Measurements from ENCODE around the gene TTYH3. TPM values are rescaled to one million over a fixed set of nuclear protein-coding genes. Genes with fewer than 3 reads are reported as not detected.

The TTYH3 gene
- total RNA-seq, 1 donor, result 41.2 TPM

GRCh38 chr7:2645274-2645868 lies 13.6 kb downstream of the TTYH3 start:
- peak in 2 of 3 donors; percentile 58 to 80 for DNase-seq (ENCODE audit: low read depth in 2 of 3, low spot score in 2 of 3)

DNA sequence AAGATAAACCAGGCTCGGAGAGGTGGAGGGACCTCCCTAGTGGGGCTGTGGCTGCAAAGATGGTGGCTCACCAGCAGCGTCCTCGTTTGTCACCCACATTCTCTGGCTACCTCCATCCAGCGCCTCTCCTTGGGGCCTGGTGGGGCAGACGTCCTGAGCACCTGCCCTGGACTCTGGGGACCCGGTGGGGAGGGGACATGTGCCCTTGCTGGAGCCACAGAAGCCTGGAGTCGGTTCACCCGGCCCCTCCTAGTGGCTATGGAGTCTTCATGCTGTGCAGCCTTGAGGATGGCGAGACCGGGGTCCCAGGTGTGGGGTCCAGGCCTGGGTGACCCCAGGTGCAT lies 14.5 kb downstream of the TTYH3 start:
- no peak for DNase-seq (ENCODE audit: low read depth in 2 of 3, low spot score in 2 of 3)

DNA sequence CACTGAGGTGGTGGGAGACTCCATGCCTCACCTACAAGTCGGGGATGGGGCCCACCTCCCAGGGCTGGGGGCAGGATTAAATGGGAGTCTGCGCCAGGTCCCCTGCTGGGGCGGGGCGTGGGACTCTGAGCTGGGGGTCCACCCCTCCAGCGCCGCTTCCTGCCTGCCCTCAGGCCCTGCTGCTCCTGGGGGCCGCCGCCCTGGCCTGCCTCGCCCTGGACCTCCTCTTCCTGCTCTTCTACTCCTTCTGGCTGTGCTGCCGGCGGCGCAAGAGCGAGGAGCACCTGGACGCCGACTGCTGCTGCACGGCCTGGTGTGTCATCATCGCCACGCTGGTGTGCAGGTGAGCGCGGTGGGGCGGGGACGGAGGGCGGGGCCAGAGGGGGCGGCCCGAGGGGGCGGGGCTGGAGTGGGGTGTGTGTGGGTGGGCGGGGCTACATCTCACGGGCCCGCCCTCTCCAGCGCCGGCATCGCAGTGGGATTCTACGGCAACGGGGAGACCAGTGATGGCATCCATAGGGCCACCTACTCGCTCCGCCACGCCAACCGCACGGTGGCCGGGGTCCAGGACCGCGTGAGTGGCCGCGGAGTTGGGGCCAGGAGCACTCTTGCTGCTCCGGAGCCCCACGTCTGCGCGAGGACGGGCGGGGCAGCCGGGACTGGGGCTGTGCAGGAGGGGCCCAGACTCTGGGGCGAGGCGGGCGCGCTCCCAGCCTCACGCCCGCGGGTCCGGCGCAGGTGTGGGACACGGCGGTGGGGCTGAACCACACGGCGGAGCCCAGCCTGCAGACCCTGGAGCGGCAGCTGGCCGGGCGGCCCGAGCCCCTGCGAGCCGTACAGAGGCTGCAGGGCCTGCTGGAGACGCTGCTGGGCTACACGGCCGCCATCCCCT lies 15.1 kb downstream of the TTYH3 start:
- DNase-seq (ENCODE audit: low read depth in 2 of 3, low spot score in 2 of 3), result no peak

- DNase-seq (ENCODE audit: low read depth in 2 of 3, low spot score in 2 of 3), result no peak
Measured at GRCh38 chr7:2647594-2648172, 15.9 kb downstream of the TTYH3 start.

- no peak for DNase-seq (ENCODE audit: low read depth in 2 of 3, low spot score in 2 of 3)
Measured at GRCh38 chr7:2649139-2649838, 17.5 kb downstream of the TTYH3 start.

GRCh38 chr7:2649991-2650390 lies 18.2 kb downstream of the TTYH3 start:
- DNase-seq (ENCODE audit: low read depth in 2 of 3, low spot score in 2 of 3), result no peak

DNA sequence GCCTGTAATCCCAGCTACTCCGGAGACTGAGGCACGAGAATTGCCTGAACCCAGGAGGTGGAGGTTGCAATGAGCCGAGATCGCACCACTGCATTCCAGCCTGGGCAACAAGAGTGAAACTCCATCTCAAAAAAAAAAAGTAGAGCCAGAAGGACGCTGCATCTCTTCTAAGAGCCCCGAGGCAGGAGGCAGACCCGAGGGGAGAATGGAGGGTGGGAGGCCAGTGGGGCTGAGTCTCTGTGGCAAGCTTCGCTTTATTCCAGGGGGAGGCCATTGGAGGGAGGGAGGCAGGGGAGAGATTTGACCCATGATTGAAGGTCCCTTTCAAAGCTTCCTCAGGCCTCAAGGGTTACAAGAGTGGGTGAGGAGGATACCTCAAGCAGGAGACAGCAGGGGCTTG lies 18.7 kb downstream of the TTYH3 start:
- no peak for DNase-seq (ENCODE audit: low read depth in 2 of 3, low spot score in 2 of 3)

DNA sequence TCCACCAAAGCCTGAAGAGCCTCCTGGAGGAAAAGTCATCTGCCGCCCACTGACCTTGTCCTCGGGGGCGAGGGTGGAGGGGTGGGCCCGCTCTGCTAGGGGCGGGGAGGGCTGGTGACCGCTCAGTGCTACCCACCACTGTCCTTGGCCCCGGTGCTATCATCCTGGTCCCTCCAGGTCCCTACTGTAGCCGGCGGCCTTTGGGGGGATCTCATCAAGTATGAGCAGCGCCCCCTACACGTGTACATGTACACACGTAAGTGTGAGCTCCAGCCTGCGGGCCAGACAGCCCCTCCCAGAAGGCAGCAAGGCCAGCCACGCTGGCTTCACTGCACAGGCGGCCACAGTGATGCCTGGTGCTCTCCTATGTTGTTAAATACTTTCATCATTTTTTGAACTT lies 19.6 kb downstream of the TTYH3 start:
- peak in 1 of 3 donors; percentile 54 for DNase-seq (ENCODE audit: low read depth in 2 of 3, low spot score in 2 of 3)

- no peak for DNase-seq (ENCODE audit: low read depth in 2 of 3, low spot score in 2 of 3)
Measured at GRCh38 chr7:2651847-2652735, 20.3 kb downstream of the TTYH3 start.

DNA sequence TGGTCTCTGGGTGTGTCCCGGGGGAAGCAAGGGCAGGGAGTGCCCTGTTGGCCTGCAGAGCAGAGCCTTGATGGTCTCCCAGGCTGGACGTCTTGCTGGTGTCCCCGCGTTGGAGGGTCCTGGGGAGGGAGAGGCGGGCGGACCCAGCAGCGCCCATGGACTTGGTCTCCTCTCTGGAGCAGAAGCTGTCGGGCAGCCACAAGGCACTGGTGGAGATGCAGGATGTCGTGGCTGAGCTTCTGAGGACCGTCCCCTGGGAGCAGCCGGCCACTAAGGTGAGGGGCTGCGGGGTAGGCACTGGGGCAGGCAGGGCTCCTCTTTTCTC lies 20.9 kb downstream of the TTYH3 start:
- no peak for DNase-seq (ENCODE audit: low read depth in 2 of 3, low spot score in 2 of 3)

DNA sequence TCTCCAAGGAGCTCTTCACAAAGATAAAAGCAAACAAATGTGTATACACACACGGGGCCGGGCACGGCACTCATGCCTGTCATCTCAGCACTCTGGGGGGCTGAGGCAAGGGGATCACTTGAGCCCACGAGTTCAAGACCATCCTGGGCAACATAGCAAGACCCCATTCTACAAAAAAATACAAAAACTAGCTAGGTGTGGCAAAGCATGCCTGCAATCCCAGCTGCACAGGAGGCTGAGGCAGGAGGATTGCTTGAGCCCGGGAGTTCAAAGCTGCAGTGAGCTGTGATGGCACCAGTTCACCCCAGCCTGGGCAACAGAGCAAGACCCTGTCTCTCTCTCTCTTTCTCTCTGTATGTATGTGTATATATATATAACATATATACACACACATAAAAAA lies 22.3 kb downstream of the TTYH3 start:
- no peak for DNase-seq (ENCODE audit: low read depth in 2 of 3, low spot score in 2 of 3)

DNA sequence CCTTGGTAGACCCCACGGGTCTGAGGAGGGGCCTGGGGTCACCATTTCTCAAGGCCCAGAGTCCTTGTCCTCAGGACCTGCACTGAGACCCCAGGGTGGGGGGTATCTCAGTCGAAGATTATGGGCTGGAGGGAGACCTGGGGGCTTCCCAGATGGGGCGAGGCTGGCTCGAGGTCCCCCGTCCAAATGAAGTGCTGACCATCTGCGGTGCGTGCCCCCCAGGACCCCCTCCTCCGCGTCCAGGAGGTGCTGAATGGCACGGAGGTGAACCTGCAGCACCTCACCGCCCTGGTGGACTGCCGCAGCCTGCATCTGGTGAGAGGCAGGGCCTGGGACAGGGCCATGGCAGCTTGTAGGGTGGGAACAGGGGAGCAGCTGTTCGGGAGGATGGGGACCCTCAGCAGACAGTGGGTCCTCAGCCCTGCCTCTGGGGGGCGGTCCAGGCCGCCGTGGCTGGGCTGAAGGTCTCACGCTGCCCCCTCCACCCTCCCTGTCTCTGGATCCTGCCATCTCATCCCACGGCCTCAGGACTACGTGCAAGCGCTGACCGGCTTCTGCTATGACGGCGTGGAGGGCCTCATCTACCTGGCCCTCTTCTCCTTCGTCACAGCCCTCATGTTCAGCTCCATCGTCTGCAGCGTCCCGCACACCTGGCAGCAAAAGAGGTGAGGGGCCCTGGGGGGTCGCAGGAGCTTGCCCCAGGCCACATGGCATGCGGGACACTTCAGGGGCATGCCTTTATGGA lies 24.3 kb downstream of the TTYH3 start:
- no peak for DNase-seq (ENCODE audit: low read depth in 2 of 3, low spot score in 2 of 3)

DNA sequence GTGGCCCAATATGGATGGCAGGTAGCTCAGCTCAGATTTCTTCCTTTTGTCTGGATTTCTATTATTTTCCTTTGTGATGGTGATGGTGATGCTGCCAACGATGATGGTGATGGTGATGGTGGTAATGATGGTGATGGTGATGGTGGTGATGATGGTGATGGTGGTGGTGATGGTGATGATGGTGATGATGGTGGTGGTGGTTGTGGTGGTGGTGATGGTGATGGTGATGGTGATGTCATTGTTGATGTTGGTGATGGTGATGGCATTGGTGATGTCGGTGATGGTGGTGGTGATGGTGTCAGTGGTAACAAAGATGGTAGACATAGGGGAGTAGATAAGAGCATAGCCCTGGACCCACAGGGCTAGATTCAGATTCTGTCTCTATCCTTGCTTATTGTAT lies 25.4 kb downstream of the TTYH3 start:
- no peak for DNase-seq (ENCODE audit: low read depth in 2 of 3, low spot score in 2 of 3)

DNA sequence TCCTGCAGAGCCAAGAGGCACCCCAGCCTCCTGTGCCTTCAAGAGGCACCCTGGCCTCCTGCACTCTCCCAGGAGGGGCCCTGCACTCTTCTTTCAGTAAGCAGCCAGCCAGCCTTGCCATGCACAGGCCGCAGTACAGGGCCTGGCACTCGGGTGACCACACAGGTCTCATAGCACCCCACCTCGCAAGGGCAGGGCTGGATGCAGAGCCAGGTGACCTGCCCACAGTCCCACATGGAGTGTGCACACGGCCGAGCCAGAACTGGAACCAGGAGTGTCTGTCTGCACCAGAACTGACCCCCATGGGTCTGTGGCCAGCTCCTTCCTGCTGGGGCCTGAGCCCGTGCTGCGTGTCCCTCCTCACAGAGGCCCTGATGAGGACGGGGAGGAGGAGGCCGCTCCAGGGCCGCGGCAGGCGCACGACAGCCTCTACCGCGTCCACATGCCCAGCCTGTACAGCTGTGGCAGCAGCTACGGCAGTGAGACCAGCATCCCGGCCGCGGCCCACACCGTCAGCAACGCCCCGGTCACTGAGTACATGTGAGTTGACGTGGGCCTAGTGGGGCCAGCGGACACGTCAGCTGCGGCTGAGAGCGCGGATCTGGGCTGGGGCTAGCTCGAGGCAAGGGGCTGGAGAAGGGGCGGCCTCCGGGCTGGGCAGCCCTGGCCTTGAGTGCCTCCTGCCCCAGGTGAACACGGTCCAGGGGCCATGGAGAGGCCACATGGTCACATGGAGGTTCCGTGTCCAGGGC lies 26.3 kb downstream of the TTYH3 start:
- no peak for DNase-seq (ENCODE audit: low read depth in 2 of 3, low spot score in 2 of 3)

GRCh38 chr7:2658941-2659340 lies 27.2 kb downstream of the TTYH3 start:
- DNase-seq (ENCODE audit: low read depth in 2 of 3, low spot score in 2 of 3), result no peak

GRCh38 chr7:2659556-2660358 lies 28.0 kb downstream of the TTYH3 start:
- no peak for DNase-seq (ENCODE audit: low read depth in 2 of 3, low spot score in 2 of 3)

DNA sequence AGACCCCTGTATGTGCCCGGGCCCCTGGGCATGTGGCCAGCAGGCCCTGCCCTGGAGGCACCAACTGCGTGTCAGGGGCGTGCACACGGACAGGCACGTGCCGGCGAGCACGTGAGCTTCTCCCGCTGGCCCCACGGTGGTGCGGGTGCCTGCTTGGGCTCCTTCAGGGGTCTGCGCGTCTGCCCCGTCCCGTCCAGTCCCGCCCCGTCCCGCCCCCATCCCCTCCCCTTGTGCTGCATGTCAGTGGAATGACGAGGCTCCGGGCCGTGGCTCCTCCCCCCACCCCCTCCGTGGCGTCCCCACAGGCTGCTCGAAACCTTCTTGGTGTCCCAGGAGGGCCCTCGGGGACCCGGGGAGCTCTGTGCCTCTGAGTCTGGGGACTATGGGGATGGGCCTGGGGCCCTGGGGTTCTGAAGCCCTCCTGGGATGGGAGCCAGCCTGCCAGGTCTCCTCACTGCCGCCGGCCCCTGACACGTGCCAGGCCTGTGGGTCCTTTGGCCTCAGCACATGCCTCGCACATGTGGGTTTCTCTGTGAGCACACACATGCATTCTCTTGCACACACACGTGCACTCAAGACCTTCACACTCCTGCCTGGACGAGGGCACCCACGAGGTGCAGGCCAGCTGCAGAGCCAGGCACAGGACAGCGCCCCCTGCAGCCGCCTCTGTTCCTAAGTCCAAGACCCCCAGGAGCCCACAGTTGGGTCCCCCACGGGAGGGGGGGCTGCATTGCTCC lies 28.7 kb downstream of the TTYH3 start:
- DNase-seq (ENCODE audit: low read depth in 2 of 3, low spot score in 2 of 3), result no peak

DNA sequence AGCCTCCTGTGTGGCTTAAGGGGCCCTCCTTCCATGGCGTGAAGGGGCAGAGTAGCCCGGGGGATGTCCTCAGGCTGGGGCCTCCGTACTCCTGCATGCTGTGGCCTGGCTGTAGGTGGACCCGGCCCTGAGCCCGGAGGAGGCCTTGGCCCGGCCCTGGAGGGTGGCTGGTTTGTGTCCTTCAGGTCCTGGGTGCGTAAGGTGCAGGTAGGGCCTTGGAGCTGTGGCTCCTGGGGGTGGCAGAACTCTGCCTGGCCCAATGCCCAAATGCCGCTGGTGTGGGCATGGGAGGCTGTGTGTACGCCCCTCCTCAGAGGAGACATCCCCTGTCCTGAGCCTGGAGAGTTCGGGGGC lies 29.3 kb downstream of the TTYH3 start:
- DNase-seq (ENCODE audit: low read depth in 2 of 3, low spot score in 2 of 3), result no peak
